GM12873 (cell line): ENCODE measurements around the gene NPFFR1.
A peak's percentile ranks its signal among the peaks of the same experiment; 100 is the strongest.

Experiments
- TF ChIP-seq, protein P1 (sequence below): IDR thresholded peaks from 2 replicates; pipeline ENCODE4 v1.5.1; 2012; ENCODE audit warnings: low read depth, mild to moderate bottlenecking, moderate library complexity, low read length, control low read depth; ENCODE audit not compliant: insufficient read depth; ENCODE audit errors: missing control alignments

The NPFFR1 gene

GRCh38 chr10:70272925-70273316 lies 10.9 kb downstream of the NPFFR1 start:
- TF ChIP-seq, protein P1, sequence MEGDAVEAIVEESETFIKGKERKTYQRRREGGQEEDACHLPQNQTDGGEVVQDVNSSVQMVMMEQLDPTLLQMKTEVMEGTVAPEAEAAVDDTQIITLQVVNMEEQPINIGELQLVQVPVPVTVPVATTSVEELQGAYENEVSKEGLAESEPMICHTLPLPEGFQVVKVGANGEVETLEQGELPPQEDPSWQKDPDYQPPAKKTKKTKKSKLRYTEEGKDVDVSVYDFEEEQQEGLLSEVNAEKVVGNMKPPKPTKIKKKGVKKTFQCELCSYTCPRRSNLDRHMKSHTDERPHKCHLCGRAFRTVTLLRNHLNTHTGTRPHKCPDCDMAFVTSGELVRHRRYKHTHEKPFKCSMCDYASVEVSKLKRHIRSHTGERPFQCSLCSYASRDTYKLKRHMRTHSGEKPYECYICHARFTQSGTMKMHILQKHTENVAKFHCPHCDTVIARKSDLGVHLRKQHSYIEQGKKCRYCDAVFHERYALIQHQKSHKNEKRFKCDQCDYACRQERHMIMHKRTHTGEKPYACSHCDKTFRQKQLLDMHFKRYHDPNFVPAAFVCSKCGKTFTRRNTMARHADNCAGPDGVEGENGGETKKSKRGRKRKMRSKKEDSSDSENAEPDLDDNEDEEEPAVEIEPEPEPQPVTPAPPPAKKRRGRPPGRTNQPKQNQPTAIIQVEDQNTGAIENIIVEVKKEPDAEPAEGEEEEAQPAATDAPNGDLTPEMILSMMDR, result peak; percentile 62

DNA sequence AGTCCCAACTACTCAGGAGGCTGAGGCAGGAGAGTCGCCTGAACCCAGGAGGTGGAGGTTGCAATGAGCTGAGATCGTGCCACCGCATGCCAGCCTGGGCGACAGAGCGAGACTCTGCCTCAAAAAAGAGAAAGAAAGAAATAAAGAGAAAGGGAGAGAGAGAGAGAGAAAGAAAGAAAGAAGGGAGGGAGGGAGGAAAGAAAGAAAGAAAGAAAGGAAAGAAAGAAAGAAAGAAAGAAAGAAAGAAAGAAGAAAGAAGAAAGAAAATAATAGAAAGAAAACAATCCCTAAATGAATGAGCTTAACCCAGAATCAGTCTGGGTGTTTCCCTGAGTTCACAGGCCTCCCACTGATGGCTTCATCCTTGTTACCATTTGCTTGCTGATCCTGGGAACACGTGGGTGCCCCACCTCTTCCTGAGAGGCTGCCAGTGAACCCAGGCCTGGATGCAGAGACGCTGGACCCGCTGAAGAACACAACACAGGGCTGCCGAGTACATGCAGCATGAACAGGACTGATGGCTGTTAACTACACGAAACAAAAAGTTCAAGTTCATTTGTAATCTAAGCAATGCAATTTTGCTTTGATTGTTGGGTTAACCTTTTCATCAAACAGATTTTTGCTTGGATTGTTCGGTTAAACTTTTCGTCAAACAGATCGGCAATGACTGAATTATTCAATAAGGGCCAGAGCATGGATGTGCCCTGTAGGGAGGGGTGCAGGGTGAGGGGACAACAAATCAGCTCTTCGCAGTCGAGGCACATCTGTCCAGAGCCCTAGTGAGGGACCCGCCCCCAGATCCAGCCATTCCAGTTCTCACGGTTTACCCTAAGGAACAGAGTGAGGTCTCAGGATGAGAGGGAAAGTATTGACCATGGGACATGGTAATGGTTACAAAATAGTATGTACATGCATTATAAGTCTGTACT lies 11.5 kb downstream of the NPFFR1 start:
- TF ChIP-seq, protein P1, result no peak

DNA sequence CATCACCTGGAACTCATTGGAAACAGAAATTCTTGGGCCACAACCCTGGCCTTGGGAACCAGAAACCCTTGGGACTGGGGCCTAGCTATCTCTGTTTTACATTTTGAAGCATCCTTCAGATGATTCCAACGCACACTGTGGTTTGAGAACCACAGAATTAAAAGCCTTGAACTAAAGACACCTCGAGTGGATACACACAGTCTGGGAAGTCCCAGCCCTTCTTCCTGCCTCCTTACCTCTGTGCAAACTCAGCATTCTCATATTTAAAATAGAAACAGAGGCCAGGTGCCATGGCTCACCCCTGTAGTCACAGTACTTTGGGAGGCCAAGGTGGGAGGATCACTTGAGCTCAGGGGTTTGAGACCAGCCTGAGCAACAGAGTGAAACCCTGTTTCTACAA lies 12.9 kb downstream of the NPFFR1 start:
- TF ChIP-seq, protein P1, result no peak

GRCh38 chr10:70269741-70270140 lies 14.1 kb downstream of the NPFFR1 start:
- TF ChIP-seq, protein P1, result no peak

- TF ChIP-seq, protein P1, result no peak
These were observed 15.4 kb downstream of the NPFFR1 start for GRCh38 chr10:70268376-70268775.

- TF ChIP-seq, protein P1, result peak; percentile 57
These were observed 16.5 kb downstream of the NPFFR1 start for GRCh38 chr10:70267161-70267933.

DNA sequence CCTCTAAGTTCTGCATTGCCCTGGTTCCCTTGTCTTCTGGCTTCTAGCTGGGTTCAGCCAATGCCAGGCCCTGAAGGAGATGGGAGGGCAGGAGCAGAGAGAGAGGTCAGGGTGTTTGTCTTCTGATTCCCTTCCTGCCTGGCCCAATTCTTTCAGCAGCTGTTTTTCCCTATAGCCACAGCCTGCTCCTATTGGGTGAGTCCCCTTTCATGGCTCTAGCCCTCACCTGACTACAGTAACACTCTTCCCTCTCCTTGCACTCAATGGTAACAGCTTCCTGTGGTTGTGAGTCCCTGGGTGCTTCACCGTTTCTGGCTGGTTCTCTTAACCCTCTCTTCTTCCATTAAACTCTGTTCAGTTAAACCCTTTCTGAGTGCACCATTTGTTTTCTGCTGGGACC lies 17.1 kb downstream of the NPFFR1 start:
- TF ChIP-seq, protein P1, result no peak
